GM19239 (cell line): ENCODE data around the gene CTLA4.

ENCODE experiments used
- DNase-seq: peaks from one replicate; pipeline ENCODE4 v3.0.0; 2011; ENCODE audit warnings: low spot score; ENCODE audit not compliant: insufficient read length
- FAIRE-seq: peaks from 2 replicates; lab custom pipeline; 2011; peaks lifted over from hg19 to GRCh38; lab: Jason Lieb, UNC

The CTLA4 gene

DNA sequence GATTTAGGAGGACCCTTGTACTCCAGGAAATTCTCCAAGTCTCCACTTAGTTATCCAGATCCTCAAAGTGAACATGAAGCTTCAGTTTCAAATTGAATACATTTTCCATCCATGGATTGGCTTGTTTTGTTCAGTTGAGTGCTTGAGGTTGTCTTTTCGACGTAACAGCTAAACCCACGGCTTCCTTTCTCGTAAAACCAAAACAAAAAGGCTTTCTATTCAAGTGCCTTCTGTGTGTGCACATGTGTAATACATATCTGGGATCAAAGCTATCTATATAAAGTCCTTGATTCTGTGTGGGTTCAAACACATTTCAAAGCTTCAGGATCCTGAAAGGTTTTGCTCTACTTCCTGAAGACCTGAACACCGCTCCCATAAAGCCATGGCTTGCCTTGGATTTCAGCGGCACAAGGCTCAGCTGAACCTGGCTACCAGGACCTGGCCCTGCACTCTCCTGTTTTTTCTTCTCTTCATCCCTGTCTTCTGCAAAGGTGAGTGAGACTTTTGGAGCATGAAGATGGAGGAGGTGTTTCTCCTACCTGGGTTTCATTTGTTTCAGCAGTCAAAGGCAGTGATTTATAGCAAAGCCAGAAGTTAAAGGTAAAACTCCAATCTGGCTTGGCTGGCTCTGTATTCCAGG lies at the start of gene CTLA4:
TSS of gene CTLA4 (plus strand) at position 211 of the 640 bp plus-strand sequence. CDS start at position 383, 172 bp downstream.
- FAIRE-seq (no peak), DNase-seq (no peak)

- FAIRE-seq = no peak
- DNase-seq = no peak
Observed at GRCh38 chr2:203818656-203819055, 48.9 kb upstream of the CTLA4 start.

DNA sequence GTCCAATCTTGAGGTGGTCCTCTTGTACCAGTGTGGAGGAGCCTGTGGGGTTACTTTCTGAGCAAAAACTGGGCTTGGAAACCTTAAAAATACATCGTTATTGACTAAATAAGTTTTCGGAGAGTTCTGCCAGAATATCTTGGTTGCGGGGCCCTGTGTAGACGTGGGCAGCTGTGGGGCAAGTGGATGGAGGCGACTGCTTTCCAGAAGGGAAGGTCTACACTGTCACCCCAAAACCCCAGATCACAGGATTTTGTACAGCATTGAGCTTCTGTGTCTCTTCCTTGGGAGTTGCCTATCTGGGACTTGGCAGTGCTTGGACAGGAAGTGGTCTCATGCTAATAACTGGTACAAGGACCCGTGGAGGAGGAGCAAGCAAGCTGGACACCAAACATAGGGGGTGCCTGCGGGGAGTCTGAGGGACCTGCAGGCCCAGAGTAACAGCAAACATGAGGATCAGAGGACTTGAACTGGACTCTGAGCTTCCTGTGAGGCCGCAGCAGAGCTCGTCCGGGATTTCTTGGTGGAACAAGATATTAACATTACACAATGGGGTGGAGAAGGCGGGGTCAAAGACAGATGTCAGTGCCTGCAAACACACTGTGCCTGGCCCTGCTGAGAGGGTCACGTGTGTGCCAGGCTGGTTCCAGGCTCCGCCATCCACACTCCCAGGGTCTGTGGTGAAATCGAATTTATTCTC lies 48.0 kb upstream of the CTLA4 start:
- DNase-seq (no peak), FAIRE-seq (no peak)

DNA sequence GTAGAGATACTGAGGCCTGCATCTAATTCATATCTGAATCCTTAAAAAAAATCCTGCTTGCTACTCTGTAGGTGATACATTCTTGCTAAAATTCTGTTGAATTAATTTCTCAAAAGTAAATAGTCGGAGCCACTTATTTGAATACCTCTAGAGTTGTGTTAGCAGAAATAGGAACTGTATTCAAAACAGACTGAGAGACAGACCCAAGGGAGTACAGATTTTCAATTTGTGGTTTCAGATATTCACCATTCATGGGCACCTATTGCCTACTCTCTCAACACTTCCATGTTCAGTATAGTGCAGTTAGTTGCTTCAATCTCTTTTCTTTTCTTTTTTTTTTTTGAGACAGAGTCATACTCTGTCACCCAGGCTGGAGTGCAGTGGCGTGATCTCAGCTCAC lies 46.6 kb upstream of the CTLA4 start:
- FAIRE-seq = peak; percentile 23
- no peak for DNase-seq

DNA sequence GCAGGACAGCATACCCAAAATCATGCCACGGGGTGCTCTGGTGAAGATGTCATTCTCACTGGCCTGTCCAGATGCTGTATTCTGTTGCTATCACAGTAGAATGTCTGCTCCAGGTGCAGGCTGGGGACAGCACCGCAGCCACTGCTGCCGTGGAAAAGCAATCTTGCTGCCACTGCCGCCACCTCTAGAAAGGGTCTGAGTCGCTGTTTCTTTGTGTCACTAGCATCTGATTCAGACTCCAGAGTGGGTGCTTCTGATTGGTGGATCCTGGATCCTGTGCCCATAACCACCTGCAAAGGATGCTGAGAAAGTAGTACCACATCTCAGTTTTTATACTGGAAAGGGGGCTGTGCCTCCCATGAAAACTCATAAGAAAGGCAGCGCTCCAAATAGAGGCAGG lies 45.3 kb upstream of the CTLA4 start:
- DNase-seq (no peak), FAIRE-seq (no peak)

DNA sequence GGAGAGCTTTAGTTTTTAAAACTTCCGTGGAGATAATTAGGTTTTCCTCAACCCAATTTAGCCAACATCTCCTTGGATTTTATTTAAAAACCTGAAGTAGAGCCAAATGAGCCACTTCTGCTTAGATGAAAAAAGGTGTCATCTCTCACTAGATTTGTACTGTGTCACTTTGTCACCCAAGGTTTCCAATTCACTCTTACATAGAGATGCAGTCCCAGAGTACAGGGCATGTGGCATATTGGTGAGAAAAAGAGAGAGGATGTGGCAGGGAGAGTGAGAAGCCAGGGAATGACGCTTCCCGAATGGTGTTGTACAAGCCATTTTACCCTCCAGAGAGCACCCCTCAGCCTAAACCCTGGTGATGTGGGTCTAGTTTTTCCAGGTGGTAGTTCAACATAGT lies 44.4 kb upstream of the CTLA4 start:
- no peak for DNase-seq
- no peak for FAIRE-seq

GRCh38 chr2:203824057-203824456 lies 43.5 kb upstream of the CTLA4 start:
- FAIRE-seq = no peak
- DNase-seq = no peak

DNA sequence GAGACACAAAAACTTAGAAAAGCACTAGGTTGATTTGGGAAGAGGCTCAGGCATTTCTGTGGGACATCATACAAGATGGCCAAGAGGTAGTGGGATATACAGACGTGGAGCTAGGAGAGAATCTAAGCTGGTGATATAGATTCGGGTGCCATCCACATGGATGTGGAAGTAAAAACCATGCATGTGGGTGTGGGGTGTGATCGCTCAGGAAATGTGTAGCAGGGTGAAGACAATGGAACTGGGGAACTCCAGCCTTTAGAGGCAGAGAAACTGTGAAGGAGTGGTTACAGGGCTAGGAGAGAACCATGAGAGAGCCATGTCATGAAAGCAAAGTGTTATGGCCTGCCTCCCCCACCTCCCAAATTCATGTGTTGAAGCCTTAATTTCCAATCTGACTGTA lies 43.0 kb upstream of the CTLA4 start:
- FAIRE-seq (no peak), DNase-seq (no peak)

DNA sequence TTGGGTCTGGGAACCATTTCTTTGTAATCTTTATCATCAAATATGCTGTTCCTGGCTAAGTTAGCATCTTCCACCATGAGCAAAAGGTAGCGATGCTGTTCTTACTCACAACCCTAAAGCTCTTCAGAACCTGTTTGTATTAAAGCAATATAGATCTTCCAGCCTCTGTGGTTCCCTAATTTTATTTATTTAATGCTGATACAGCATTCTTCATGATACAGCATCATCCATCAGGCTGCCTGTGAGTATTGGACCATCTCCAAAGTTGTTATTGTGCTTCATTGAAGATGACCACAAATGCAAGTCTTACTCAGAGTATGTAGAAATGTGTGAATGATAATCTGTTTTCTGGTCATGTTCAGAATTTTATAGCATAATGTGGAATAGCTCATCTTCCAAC lies 40.9 kb upstream of the CTLA4 start:
- FAIRE-seq = no peak

DNA sequence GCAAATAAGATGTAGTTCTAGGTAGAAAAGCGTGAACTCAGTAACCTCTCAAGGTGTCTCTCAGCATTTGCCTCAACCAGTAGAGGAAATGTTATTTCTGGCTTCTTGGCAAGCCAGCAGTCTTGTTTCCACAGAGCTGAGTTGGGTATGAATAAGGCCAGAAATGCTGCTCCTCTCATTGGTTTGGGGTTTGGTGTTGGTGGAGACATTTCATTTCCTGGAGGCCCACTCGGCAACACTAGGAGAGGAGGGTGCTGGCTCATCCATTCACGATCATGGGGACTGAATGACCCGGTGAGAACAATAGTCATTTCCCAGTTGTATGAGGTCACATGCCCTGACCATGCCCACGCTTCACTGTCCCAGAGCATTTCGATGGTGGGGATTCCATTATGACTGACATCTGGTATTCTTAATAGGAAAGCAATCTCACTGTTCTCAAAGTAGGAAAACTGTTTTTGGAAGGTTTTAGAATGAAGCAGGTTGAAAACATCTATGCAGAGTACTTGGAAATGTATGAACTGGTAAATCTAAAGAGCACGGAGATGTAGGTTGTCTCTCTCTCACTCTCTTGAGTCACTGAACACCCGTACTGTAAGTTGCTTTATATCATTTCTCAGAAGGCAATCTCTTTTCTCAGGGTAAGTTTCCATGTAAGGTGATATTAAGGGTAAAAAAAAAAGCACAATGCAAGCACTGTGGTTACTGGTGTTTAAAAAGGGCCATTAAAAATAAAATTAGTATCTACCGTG lies 37.1 kb upstream of the CTLA4 start:
- DNase-seq (no peak), FAIRE-seq (no peak)

More for the DNA sequence above, 40.9 kb upstream of the CTLA4 start:
- DNase-seq = no peak

GRCh38 chr2:203835420-203835819 lies 32.2 kb upstream of the CTLA4 start:
- FAIRE-seq (no peak), DNase-seq (no peak)

GRCh38 chr2:203835892-203836800 lies 31.4 kb upstream of the CTLA4 start:
- FAIRE-seq (no peak), DNase-seq (no peak)

DNA sequence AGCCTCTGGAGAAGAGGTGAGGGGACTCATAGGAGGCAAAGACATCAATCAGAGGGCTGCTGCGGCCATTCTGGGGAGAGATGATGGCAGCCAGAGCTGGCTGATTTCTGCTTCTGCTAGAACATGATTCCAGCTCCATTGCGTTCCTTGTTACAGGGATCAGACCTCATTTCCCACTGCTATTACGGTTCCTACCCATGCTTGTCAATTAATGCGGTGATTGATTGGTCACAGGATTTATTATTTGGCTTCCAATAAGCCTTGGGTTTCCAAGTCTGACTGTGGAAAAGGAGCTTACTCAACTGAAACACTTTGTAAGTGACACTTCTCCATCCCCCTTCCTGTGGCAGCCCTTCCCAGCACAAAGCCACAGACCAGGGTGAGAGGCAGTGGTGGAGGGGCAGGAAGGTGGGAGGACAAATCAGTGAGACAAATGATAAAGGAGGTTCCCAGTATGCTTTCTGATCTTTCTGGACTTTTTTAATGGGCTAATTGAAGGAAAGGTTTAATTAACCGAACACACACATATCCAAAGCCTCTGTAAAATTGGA lies 26.8 kb upstream of the CTLA4 start:
- DNase-seq (no peak), FAIRE-seq (no peak)

- DNase-seq = no peak
- FAIRE-seq = no peak
Observed at GRCh38 chr2:203841654-203842053, 25.9 kb upstream of the CTLA4 start.

- DNase-seq (no peak), FAIRE-seq (no peak)
Observed at GRCh38 chr2:203842373-203842772, 25.2 kb upstream of the CTLA4 start.

GRCh38 chr2:203846490-203847105 lies 21.0 kb upstream of the CTLA4 start:
- FAIRE-seq (no peak), DNase-seq (no peak)

DNA sequence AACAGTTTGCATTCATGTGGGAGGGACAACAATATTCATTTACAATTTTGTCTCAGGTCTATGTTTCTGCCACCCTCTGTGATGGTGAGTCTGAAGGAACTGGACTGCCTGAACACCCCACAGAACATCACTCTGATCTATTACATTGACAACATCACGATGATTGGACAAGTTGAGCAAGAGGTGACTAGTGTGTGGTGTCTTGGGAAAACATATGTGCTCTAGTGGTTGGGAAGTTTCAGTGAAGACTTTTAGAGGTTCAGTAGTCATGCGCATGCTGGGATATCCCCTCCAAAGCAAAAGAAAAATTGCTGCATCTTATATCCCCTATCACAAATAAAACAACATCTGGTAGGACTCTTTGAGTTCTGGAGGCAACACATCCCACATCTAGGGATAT lies 18.6 kb upstream of the CTLA4 start:
- no peak for FAIRE-seq
- DNase-seq = no peak

GRCh38 chr2:203852760-203853159 lies 14.8 kb upstream of the CTLA4 start:
- DNase-seq = no peak
- FAIRE-seq = no peak

DNA sequence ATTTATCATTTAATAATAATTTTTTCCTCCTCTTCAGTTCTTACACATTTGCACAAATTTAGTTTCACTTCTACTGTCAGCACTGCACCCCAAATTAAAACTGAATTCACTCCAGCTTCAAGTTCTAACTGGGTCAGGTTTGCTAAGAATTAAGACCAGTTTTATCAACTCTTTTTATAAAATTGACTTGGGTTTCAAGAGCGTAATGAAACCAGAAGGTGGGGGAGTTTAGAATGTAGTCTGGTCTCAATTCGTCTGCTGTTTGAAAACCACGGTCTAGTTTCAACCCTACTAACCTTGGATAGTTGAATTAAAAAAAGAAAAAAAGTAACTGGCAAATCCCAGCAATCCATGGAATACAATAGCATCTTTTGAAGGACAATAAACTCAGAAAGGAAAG lies 14.3 kb upstream of the CTLA4 start:
- DNase-seq (no peak), FAIRE-seq (no peak)

DNA sequence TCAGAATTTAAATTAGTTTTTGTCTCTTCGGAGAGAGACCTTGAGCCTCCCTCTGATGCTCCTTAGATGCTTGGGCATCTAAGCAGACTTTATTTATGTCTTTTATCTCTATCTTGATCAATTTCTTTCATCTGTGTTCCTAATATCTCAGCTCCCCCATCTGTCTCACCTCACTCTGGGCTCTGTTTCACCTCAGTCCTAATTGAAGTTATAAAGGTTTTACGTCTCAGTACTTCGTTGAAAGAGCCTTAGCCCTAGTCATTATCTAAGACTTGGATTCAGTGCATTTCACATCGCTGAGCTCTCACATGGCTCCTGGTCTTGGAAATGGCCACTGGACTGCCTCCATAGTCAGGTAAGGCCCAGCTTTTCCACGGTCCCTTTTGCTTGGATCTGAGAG lies 13.8 kb upstream of the CTLA4 start:
- FAIRE-seq (no peak), DNase-seq (no peak)
